Stimulated activated naive CD8-positive, alpha-beta T cell treated with anti-CD3 and anti-CD28 coated beads, Interleukin-15, Interleukin-2, amounts not matched to agents 100 ng/mL and 50 ng/mL, for 24 hours (primary cell): ENCODE data around the gene BRSK2.

ENCODE experiments used
- H3K27ac Mint-ChIP-seq: one replicate; pipeline ENCODE4 v1.8.0; 2021; ENCODE audit warnings: mild to moderate bottlenecking, mixed read lengths
- H3K27me3 Mint-ChIP-seq: one replicate; pipeline ENCODE4 v1.8.0; 2021; ENCODE audit warnings: mixed read lengths
- H3K36me3 Mint-ChIP-seq: one replicate; pipeline ENCODE4 v1.8.0; 2021; ENCODE audit warnings: low read depth, mixed read lengths
- H3K4me1 Mint-ChIP-seq: one replicate; pipeline ENCODE4 v1.8.0; 2021; ENCODE audit warnings: low read depth, mixed read lengths
- H3K4me3 Mint-ChIP-seq: one replicate; pipeline ENCODE4 v1.8.0; 2021; ENCODE audit warnings: mild to moderate bottlenecking, mixed read lengths
- H3K9me3 Mint-ChIP-seq: one replicate; pipeline ENCODE4 v1.8.0; 2021; ENCODE audit warnings: mixed read lengths

BRSK2 gene

DNA sequence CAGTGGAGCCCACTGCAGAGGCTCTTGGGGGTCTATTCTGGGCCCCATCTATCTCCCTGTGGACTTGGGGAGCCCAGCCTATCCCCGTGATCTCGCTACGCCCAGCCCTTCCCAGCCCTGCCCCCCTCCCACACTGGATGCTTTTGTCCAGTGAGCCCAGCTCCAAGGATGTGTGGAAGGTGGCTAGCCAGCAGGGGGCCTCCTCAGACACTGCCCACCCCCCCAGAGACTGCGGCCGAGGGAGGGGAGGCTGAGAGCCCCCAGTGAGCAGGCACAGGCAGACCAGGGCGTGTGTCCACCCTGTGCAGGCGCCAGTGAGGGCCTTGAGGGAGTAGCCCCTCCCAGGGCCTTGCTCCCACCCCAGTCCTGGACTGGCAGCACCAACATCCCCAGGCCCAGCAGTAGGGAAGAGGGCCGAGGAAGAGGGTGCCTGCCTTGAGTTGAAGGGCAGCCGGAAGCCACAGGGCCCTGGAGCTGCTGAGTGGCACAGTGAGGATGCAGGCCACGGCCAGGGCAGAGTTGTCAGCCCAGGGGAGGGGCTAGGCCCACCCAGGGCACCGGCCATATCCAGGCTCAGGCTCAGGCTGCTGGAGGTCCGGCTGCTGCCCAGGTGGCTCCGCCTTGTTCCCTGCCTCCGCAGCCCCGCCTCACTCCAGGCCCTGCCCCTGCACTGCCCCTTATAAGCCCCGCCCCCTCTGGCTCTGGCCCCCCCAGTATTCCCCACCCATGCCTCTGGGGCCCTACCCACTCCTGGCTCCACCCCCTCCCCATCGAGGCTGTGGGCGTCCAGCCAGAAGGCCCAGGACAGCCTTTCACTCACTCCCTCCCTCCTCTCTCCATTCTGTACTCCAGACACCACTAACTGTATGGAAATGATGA is 68.8 kb downstream of the BRSK2 start:
- Mint-ChIP-seq H3K27me3 (no peaks in the 10 kb centered on the region), H3K36me3 (no peaks in the 10 kb centered on the region), H3K27ac (no peak overlapping the region), H3K9me3 (no peaks in the 10 kb centered on the region), H3K4me3 (no peak overlapping the region), H3K4me1 (no peaks in the 10 kb centered on the region)

DNA sequence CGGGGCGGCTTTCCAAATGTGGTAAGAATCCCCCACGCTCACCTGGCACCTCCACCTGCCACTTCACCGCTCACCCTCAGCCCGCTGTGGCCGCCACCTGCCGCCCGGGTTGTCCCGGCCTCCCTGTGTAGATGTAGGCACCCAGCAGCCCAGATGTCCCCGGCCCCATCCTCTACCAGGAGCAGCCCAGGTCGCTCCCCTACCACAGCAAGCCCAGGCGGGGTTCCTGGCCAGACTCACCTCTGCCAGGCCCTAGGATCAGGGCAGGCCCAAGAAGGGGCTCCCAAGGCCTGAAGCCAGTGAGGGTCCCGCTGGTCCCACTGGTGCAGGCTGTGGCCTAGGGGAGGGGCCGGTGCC is 69.5 kb downstream of the BRSK2 start:
- no peaks in the 10 kb centered on the region for H3K36me3 Mint-ChIP-seq
- H3K27me3 Mint-ChIP-seq, result no peaks in the 10 kb centered on the region
- H3K27ac Mint-ChIP-seq, result no peak overlapping the region
- H3K4me3 Mint-ChIP-seq, result no peak overlapping the region
- H3K9me3 Mint-ChIP-seq, result no peaks in the 10 kb centered on the region
- H3K4me1 Mint-ChIP-seq, result no peaks in the 10 kb centered on the region

DNA sequence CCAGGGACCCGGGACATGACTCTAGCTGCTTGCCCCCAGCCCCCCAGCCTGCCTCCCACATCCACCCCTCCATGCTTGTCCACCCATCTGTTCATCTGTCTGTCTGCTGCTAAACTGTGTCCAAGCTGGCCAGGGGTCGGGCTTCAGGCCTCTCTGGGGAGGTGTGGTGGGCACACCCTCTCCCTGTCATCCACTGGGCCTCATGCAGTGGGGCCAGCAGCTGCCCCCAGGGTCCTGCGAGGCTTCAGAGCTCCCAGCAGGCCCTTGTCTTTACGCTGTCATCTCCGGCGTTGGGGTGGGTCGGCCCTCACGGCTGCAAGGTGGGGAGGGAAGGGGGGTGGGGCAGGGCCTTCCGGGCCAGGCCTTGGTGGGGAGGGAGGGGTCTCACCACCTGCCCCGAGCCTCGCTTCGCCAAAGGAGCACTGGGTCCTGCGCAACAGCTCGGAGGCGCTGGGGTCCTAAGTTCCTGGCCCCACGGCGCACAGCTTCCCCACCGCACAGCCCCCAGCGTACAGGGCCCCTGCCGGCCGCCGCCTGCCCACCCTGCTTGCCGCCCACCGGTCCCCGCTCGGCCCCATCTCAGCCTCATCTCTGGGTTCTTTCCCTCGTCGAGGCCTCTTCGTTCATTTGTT is 70.1 kb downstream of the BRSK2 start:
- Mint-ChIP-seq H3K36me3 (no peaks in the 10 kb centered on the region), H3K4me3 (no peak overlapping the region), H3K9me3 (no peaks in the 10 kb centered on the region), H3K27ac (no peak overlapping the region), H3K27me3 (no peaks in the 10 kb centered on the region), H3K4me1 (no peaks in the 10 kb centered on the region)

GRCh38 chr11:1460396-1460985 is 70.8 kb downstream of the BRSK2 start:
- H3K27me3 Mint-ChIP-seq, result no peaks in the 10 kb centered on the region
- H3K27ac Mint-ChIP-seq, result no peak overlapping the region
- H3K4me1 Mint-ChIP-seq, result no peaks in the 10 kb centered on the region
- no peak overlapping the region for H3K4me3 Mint-ChIP-seq
- H3K36me3 Mint-ChIP-seq, result no peaks in the 10 kb centered on the region
- H3K9me3 Mint-ChIP-seq, result no peaks in the 10 kb centered on the region

GRCh38 chr11:1460986-1461825 is 71.5 kb downstream of the BRSK2 start:
- Mint-ChIP-seq H3K27ac (no peak overlapping the region), H3K9me3 (no peaks in the 10 kb centered on the region), H3K27me3 (no peaks in the 10 kb centered on the region), H3K36me3 (no peaks in the 10 kb centered on the region), H3K4me1 (no peaks in the 10 kb centered on the region), H3K4me3 (no peak overlapping the region)

DNA sequence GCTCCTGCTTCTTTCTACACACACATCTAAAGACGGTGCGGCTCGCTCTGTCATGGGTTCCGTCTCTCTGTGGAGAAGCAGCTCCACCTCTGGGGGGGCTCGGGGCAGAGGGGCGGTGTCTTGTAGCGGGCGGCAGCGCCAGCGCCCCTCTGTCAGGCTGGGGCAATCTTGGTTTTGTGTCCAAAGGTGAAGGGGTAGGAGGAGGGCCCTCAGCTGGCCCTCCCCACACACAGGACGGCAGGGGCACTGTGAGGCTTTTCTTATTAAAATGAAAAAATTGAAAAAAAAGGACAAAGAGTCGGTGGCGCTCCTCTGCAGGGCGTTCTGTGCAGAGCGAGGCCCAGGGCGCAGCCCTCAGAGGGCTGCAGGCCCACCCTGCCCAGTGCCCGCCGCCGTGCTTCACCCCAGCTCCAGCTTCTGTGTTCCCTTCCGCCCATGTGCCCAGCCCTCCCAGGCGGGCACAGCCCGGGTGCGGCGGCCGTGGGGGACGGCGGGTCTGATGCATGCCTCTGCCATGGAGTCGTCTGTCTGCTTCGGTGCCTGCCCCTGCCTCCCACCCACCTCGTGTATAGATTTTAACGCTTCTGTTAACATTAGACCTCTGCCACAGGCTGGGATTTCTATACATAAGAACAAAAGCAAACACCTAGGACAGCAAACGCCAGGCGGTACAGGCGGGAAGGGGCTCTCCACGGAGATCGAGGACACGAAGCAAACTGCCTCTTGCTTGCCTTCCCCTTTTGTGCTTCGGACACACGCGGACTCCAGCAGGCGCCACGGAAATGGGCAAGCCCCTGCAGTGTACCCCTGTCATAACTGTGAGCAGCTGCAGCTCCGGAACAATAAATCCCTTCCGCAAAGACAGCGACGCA is 72.3 kb downstream of the BRSK2 start:
- no peaks in the 10 kb centered on the region for H3K9me3 Mint-ChIP-seq
- H3K4me1 Mint-ChIP-seq, result no peaks in the 10 kb centered on the region
- no peak overlapping the region for H3K27ac Mint-ChIP-seq
- H3K4me3 Mint-ChIP-seq, result no peak overlapping the region
- no peaks in the 10 kb centered on the region for H3K27me3 Mint-ChIP-seq
- H3K36me3 Mint-ChIP-seq, result no peaks in the 10 kb centered on the region

GRCh38 chr11:1462698-1462975 is 72.9 kb downstream of the BRSK2 start:
- Mint-ChIP-seq H3K4me3 (no peak overlapping the region), H3K9me3 (no peaks in the 10 kb centered on the region), H3K36me3 (no peaks in the 10 kb centered on the region), H3K27me3 (no peaks in the 10 kb centered on the region), H3K4me1 (no peaks in the 10 kb centered on the region), H3K27ac (no peak overlapping the region)

DNA sequence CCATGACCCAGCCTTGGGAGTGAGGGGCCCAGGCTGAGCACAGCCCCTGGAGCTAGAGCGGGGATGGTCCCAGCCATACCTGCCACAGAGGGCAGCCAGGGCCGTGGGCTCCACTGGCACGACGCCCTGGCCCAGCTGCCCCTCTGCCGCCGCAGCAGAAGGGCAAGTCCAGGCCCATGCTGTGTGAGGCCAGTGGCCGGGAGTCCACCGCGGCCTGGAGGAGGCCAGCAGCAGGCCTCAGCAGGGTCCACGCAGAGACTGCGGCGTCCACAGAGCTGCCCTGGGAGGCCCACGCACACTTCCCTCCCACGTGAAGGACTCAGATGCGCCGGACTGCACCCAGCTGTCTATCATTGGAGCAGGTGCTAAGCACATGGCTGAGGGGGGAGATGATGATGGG is 73.3 kb downstream of the BRSK2 start:
- Mint-ChIP-seq H3K4me1 (no peaks in the 10 kb centered on the region), H3K27ac (no peak overlapping the region), H3K4me3 (no peak overlapping the region), H3K36me3 (no peaks in the 10 kb centered on the region), H3K9me3 (no peaks in the 10 kb centered on the region), H3K27me3 (no peaks in the 10 kb centered on the region)

DNA sequence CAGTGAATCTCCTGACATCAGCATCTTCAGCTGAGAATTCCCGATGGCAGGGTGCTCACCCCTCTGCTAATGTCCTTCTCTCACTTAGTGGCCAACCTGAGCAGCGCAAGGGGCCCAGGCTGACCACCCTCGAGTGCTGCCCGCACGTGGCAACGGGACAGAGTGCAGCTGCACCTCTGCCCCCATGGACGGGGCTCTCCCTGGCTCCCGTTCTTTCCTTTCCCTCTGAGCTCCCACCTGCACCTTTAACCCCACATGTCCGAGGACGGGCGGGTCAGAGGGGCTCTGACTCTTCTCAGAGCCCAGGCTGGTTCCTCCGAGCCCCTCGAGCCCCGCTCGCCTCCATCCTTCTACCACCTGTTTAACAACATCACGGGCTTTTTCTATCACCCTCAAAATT is 77.0 kb downstream of the BRSK2 start:
- Mint-ChIP-seq H3K4me3 (no peak overlapping the region), H3K9me3 (no peaks in the 10 kb centered on the region), H3K27ac (no peak overlapping the region), H3K4me1 (no peaks in the 10 kb centered on the region), H3K36me3 (no peaks in the 10 kb centered on the region), H3K27me3 (no peaks in the 10 kb centered on the region)

DNA sequence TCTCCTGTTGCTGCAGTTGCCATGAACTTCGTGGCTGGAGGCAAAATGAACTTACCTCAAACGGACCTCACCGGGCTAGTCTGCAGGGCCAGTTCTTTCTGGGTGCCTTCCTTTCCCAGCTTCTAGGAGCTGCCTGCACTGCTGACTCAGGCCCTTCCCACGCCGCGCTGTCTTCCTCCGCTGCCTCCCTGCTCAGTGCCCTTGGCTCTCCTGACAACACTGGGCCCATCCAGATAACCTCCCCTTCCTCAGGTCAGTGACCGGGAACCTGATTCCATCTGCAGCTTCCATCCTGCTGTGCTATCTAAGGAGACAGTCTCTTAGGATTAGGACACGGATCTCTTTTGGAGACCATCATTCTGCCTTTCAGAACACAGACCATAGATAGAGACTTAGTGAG is 77.5 kb downstream of the BRSK2 start:
- no peak overlapping the region for H3K4me3 Mint-ChIP-seq

DNA sequence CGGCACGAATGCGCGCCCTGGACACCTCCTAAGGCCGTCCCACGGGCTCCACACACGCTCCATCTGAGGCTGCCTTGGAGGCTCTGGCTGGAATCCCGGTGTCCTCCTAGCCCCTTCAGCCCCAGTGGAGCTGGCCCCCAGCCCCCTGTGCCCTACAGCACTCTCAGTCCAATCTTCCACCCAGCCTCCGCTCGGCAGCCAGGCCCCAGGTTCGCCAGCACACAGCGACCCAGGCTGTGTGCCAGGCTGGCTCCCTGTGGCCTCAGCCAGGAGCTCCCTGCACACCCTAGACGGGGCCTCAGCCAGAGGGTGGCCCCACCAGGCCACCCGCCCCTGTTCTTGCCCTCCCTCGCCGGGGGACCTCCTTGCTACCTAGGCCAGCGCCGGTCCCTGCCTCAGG is 78.3 kb downstream of the BRSK2 start:
- no peak overlapping the region for H3K4me3 Mint-ChIP-seq
- H3K9me3 Mint-ChIP-seq, result no peaks in the 10 kb centered on the region

More for the DNA sequence above, 77.5 kb downstream of the BRSK2 start:
- H3K4me1 Mint-ChIP-seq, result no peaks in the 10 kb centered on the region
- H3K36me3 Mint-ChIP-seq, result no peaks in the 10 kb centered on the region
- H3K27ac Mint-ChIP-seq, result no peak overlapping the region
- no peaks in the 10 kb centered on the region for H3K27me3 Mint-ChIP-seq
- no peaks in the 10 kb centered on the region for H3K9me3 Mint-ChIP-seq

DNA sequence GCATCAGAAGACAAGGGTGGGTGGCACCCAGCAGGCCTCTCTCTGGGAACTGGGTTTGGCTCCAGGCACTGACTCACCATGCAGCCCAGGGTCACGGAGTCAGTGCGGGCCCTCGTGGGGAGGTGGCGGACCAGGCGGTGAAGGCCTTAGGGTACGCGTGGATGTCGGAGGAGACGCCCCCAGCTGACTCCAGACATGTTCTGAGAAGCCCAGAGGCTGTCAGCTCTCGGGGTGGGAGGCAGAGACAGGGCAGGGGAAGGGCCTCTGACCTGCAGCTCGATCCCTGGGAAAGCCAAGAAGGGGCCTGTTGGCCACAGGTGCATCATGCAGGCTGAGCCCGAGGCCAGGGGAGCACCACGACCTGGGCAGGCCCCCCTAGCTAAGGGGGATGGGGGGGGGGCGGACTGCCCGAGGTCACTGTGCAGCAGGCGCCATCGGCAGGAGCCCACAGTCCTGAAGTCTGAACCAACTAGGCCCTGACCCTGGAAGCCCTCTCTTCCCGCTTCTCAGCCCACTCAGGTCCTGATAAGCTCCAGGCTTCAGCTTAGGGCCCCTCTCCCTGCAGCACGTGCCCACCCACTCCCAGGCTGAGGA is 78.8 kb downstream of the BRSK2 start:
- Mint-ChIP-seq H3K9me3 (no peaks in the 10 kb centered on the region), H3K4me1 (no peaks in the 10 kb centered on the region), H3K4me3 (no peak overlapping the region), H3K27ac (no peak overlapping the region), H3K27me3 (no peaks in the 10 kb centered on the region), H3K36me3 (no peaks in the 10 kb centered on the region)

More for the DNA sequence above, 78.3 kb downstream of the BRSK2 start:
- Mint-ChIP-seq H3K27me3 (no peaks in the 10 kb centered on the region), H3K36me3 (no peaks in the 10 kb centered on the region), H3K4me1 (no peaks in the 10 kb centered on the region), H3K27ac (no peak overlapping the region)

- Mint-ChIP-seq H3K4me3 (no peak overlapping the region), H3K27ac (no peak overlapping the region), H3K36me3 (peaks cover 7% of the 10 kb centered on the region), H3K27me3 (no peaks in the 10 kb centered on the region), H3K4me1 (no peaks in the 10 kb centered on the region), H3K9me3 (no peaks in the 10 kb centered on the region)
These were observed 79.7 kb downstream of the BRSK2 start for GRCh38 chr11:1469287-1469910.
